Stomach (tissue), 4 donors: Measurements from ENCODE around the gene RSL24D1.

ENCODE experiments used
- CTCF ChIP-seq, 7 experiments: fragments of 450-650 bp in 4 of 7; fragments of 200-600 bp in 3 of 7; sonication (generic) in 3 of 7; IDR thresholded peaks; one replicate each; pipeline ENCODE4 v1.5.1; 2016 to 2019; ENCODE audit warnings: antibody characterized with exemption in 7 of 7, control low read depth in 2 of 7, mild to moderate bottlenecking in 1 of 7
- POLR2A ChIP-seq, 4 donors: fragments of 450-650 bp; IDR thresholded peaks; one replicate each; pipeline ENCODE4 v1.6.1; 2016; ENCODE audit warnings: antibody characterized with exemption in 4 of 4, control low read depth in 2 of 4, mild to moderate bottlenecking in 1 of 4, moderate library complexity in 1 of 4

- no peak for TF ChIP-seq CTCF (IDR thresholded peaks at IDR 0.05)
- no peak for TF ChIP-seq POLR2A (IDR thresholded peaks at IDR 0.05)
Observed at GRCh38 chr15:55170361-55170760, 26.4 kb downstream of the RSL24D1 start.
